GM18508 (cell line): ENCODE results near the gene HOXB3.

ENCODE experiments used
- ATAC-seq: cut with Tn5 transposase; IDR thresholded peaks from one replicate; pipeline ENCODE4 v1.9.1; 2021; ENCODE audit warnings: moderate number of reproducible peaks; ENCODE audit not compliant: insufficient read depth, unreplicated experiment

HOXB3 gene

GRCh38 chr17:48574505-48575065, 15.5 kb downstream of the HOXB3 start:
- ATAC-seq, result no peak

GRCh38 chr17:48571826-48572417, 18.1 kb downstream of the HOXB3 start:
- no peak for ATAC-seq

GRCh38 chr17:48571024-48571818, 18.8 kb downstream of the HOXB3 start:
- no peak for ATAC-seq

- no peak for ATAC-seq
Measured at GRCh38 chr17:48570325-48571023, 19.6 kb downstream of the HOXB3 start.

- ATAC-seq, result no peak
Measured at GRCh38 chr17:48569674-48570324, 20.2 kb downstream of the HOXB3 start.

GRCh38 chr17:48569240-48569582, 20.8 kb downstream of the HOXB3 start:
- ATAC-seq, result no peak

DNA sequence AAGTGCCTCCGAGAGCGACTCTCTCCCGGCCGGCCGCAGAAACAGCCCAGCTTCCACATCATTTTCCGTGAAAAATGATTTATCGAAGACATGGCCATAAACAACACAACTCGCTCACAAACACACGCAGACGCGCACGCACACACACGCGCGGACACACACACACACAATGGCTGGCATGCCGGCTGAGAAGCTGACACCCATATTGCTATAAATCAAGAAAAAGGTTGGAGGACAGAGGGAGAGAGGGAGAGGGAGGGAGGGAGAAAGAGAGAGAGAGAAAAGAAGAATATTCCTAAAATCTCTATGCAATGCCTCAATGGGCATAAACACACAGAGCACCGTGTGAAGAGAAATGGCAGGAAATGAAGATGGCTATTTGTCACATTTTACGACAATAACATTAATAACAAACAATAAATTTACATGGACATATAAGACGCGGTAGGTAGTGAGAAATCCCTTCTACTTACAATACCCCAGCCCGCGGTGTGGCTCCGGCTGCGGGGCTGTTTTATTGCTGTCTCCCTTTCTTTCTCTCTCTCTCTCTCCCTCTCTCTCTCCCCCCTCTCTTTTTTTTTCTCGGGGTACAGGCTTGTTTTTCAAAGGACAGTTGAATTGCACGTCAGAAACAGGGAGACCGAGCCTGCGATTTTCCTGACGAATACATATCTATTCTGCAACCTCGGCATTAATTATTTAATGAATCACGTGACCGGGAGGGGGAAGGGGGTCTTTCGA, 21.4 kb downstream of the HOXB3 start:
- no peak for ATAC-seq

DNA sequence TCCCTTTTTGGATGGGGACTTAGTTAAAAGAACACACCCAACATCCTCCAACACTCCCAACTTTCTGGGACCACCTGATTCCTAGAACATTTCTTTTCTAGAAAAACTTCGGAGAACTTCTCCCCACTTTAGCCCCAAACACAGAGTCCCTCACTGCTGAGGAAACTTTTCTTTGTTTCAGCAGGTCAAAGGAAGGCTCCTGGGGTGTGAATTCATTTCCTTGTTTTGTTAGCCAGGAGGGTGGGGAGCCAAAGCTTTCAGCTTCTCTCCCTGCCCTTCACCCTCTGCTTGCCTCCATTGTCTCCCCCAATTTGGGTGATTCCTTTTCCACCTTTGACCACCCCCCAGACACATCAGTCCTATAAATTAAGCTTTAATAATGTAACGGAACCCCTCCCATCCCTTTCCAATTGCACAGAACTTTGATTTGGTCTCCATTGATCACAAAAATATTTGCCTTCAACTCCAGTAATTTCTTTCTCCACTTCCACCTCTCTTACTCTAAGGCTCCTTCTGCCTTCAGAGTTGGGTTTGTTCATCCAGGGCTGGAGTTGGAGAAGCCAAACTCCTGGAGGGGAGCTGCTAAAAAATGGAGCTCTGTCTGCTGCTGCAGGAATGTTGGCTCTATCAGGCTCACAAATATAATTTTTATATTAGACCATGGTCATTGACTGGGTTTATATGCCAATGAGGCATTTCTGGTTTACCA, 22.2 kb downstream of the HOXB3 start:
- no peak for ATAC-seq

- ATAC-seq, result no peak
Measured at GRCh38 chr17:48567209-48567608, 22.8 kb downstream of the HOXB3 start.

DNA sequence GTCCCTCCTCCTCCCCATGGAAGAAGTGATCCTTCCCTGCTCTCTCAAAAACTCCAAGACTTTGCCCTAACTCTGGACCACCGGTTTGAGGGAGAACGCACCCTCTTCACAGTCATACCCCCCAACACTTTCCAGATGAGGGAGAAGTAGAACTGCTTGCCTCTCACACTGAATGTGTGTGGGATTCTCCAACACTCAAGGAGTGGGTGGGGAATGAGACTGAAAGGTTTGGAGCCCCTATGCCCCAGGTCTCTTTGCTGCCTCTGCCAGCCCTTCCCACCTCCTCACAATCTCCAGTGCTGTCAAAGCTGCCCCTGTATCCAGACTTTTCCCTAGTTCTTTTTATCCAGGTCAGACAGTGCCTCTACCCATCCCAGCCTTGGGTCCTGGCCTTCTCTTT, 23.3 kb downstream of the HOXB3 start:
- no peak for ATAC-seq

- no peak for ATAC-seq
Measured at GRCh38 chr17:48565925-48566710, 23.9 kb downstream of the HOXB3 start.

DNA sequence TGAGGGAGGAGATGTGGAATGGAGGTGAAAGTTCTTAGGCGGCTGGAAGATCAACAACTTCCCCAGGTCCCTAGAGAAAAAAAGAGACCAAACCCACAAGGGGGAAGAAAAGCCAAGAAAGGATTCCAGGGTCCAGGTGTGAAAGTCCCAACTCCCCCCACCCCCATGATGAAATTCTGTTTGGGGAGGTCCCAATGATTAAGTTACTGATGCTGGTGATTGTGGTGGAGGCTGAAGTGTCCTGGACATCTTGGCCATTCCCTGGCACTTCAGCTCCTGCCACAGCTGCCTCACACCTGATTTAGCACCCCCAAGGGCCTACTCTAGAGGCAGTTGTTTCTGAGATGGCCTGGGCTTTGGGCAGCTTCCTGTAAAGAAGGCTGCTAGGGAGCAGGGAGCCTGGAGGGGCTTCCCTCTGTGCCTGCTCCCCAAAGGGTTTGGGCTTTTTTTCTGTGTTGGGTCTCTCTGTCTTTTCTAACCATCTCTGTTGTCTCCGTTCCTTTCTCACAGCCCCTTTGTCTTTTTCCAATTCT, 25.0 kb downstream of the HOXB3 start:
- ATAC-seq, result no peak

GRCh38 chr17:48564188-48565021, 25.6 kb downstream of the HOXB3 start:
- ATAC-seq, result no peak

- ATAC-seq, result no peak
Measured at GRCh38 chr17:48563867-48564187, 26.2 kb downstream of the HOXB3 start.

GRCh38 chr17:48563385-48563838, 26.6 kb downstream of the HOXB3 start:
- ATAC-seq, result no peak

- no peak for ATAC-seq
Measured at GRCh38 chr17:48562934-48563333, 27.1 kb downstream of the HOXB3 start.

GRCh38 chr17:48561884-48562810, 27.9 kb downstream of the HOXB3 start:
- ATAC-seq, result no peak
